Measurements from ENCODE around the gene TNNI3K. TPM values are rescaled to one million over a fixed set of nuclear protein-coding genes. Genes with fewer than 3 reads are reported as not detected.

The TNNI3K gene
- total RNA-seq, 1 donor from 2014 or later: not detected

DNA sequence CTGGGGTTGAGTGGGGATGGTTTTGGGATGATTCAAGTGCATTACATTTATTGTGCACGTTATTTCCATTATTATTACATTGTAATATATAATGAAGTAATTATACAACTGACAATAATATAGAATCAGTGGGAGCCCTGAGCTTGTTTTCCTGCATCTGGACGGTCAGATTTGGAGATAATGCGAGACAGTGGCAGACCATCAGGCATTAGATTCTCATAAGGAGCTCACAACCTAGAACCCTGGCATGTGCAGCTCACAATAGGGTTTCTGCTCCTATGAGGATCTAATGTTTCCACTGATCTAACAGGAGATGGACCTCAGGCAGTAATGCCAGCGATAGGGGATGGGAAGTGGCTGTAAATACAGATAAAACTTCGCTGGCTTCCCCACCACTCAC is 355.1 kb downstream of the TNNI3K start:
- H3K27ac ChIP-seq: no peak overlapping the region
- TF ChIP-seq POLR2AphosphoS5 (IDR thresholded peaks at IDR 0.05; ENCODE audit: insufficient read depth in 1 of 2, low read depth in 1 of 2): no peak
- TF ChIP-seq POLR2A (IDR thresholded peaks at IDR 0.05): no peak
- TF ChIP-seq, protein P1, sequence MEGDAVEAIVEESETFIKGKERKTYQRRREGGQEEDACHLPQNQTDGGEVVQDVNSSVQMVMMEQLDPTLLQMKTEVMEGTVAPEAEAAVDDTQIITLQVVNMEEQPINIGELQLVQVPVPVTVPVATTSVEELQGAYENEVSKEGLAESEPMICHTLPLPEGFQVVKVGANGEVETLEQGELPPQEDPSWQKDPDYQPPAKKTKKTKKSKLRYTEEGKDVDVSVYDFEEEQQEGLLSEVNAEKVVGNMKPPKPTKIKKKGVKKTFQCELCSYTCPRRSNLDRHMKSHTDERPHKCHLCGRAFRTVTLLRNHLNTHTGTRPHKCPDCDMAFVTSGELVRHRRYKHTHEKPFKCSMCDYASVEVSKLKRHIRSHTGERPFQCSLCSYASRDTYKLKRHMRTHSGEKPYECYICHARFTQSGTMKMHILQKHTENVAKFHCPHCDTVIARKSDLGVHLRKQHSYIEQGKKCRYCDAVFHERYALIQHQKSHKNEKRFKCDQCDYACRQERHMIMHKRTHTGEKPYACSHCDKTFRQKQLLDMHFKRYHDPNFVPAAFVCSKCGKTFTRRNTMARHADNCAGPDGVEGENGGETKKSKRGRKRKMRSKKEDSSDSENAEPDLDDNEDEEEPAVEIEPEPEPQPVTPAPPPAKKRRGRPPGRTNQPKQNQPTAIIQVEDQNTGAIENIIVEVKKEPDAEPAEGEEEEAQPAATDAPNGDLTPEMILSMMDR (IDR thresholded peaks at IDR 0.05): no peak
- no peak overlapping the region for H3K4me3 ChIP-seq
- DNase-seq (ENCODE audit: extremely low spot score in 2 of 2): no peak
- intact Hi-C loops (cut with DNase I): no loop called here
- no peaks in the 10 kb centered on the region for H3K9me3 ChIP-seq
- no peaks in the 10 kb centered on the region for H3K4me1 ChIP-seq
- no peaks in the 10 kb centered on the region for H3K27me3 ChIP-seq
- H3K36me3 ChIP-seq: no peaks in the 10 kb centered on the region

DNA sequence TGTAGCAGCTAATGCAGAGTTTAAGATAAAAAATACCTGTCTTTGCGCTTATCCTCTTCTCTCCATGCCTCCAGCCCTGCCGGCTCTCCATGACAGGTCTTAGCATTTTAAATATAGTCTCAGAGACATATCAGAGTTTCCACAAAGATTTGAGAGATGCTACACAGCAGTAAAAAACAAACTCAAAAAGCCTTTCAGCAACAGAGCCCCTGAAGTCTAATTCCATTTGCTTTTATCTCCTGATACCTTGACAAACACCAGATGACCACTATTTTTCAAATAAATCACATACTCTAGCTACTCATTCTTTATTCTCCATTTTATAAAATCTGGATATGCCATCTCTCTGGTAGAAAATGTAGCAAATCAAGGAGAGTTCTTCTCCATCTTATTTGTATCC is 356.8 kb downstream of the TNNI3K start:
- intact Hi-C loops (cut with DNase I): no loop called here
- H3K36me3 ChIP-seq: no peaks in the 10 kb centered on the region
- H3K27ac ChIP-seq: no peak overlapping the region
- TF ChIP-seq, protein P1 (IDR thresholded peaks at IDR 0.05): no peak
- TF ChIP-seq POLR2A (IDR thresholded peaks at IDR 0.05) (no peak), POLR2AphosphoS5 (IDR thresholded peaks at IDR 0.05; ENCODE audit: insufficient read depth in 1 of 2, low read depth in 1 of 2) (no peak)
- H3K4me1 ChIP-seq: no peaks in the 10 kb centered on the region
- no peaks in the 10 kb centered on the region for H3K27me3 ChIP-seq
- H3K4me3 ChIP-seq: no peak overlapping the region
- H3K9me3 ChIP-seq: no peaks in the 10 kb centered on the region
- DNase-seq (ENCODE audit: extremely low spot score in 2 of 2): no peak

DNA sequence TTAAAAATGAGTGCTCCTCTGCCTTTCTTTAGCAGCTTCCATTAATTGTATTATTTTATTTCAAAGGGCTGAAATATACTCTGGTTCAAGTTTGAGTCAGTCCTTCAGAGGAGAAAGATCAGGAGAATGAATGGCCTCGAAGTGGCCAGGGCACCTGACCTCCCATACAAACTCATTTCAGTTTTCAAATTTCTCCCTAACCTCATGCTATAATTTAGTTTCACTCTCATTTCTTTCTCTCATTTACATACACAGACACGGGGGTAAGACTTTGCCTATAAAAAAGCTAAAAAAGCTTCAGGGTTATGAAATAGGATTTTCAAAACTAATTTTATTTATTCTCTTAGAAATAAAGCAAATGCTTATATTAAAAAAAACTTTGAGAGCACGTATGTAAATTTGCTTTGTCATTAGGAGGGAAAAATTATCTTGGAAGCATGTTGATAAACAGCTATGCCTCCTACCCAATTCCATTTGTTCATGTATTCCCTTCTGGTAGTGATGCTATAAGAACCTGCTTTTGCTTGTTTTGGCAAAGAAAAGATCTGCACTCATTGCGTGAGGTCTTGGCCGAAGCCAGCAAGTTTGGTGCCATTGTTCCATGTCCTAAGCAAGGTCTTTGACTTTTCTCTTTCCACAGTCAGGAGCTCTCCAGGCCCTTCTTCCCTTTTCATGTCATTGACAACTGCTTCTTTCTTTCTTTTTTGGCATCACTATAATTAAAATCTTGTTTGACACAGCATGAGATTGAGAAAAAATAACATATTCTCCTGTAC is 357.6 kb downstream of the TNNI3K start:
- H3K27ac ChIP-seq: no peak overlapping the region
- intact Hi-C loops (cut with DNase I): no loop called here
- H3K27me3 ChIP-seq: no peaks in the 10 kb centered on the region
- H3K36me3 ChIP-seq: no peaks in the 10 kb centered on the region
- no peak overlapping the region for H3K4me3 ChIP-seq
- no peaks in the 10 kb centered on the region for H3K9me3 ChIP-seq
- no peak for DNase-seq (ENCODE audit: extremely low spot score in 2 of 2)
- TF ChIP-seq POLR2AphosphoS5 (IDR thresholded peaks at IDR 0.05; ENCODE audit: insufficient read depth in 1 of 2, low read depth in 1 of 2) (no peak), POLR2A (IDR thresholded peaks at IDR 0.05) (no peak)
- TF ChIP-seq, protein P1 (IDR thresholded peaks at IDR 0.05): no peak
- H3K4me1 ChIP-seq: no peaks in the 10 kb centered on the region

Other genes starting within 250 kb of the TNNI3K start
- gene LRRIQ3, start 37.2 kb upstream of the TNNI3K start, total RNA-seq: not detected
- 7.1 TPM for gene FPGT, start 37.1 kb upstream of the TNNI3K start, total RNA-seq